ENCODE results near the gene TCERG1L. TPM values are rescaled to one million over a fixed set of nuclear protein-coding genes. Genes with fewer than 3 reads are reported as not detected.

TCERG1L gene
- polyA plus RNA-seq, 3 donors: 0.03 to 0.16 TPM; not detected in 1

- no peak overlapping the region for H3K27ac ChIP-seq (ENCODE audit: low read depth, low read length)
- 59 to 80% (median 72%) methylated on average over 11 of the region's 11 CpGs for WGBS, 3 donors
Observed at GRCh38 chr10:131318291-131318690, 6.8 kb upstream of the TCERG1L start.

GRCh38 chr10:131316321-131317075, 5.0 kb upstream of the TCERG1L start:
- WGBS, 3 donors: 77 to 84% (median 78%) methylated on average over 16 of the region's 16 CpGs
- no peak overlapping the region for H3K27ac ChIP-seq (ENCODE audit: low read depth, low read length)

- no peak overlapping the region for H3K27ac ChIP-seq (ENCODE audit: low read depth, low read length)
- 58 to 77% (median 64%) methylated on average over 9 of the region's 9 CpGs for WGBS, 3 donors
Observed at GRCh38 chr10:131315344-131315743, 3.8 kb upstream of the TCERG1L start.

GRCh38 chr10:131314799-131315198, 3.3 kb upstream of the TCERG1L start:
- 55 to 71% (median 66%) methylated on average over 10 of the region's 10 CpGs for WGBS, 3 donors
- H3K27ac ChIP-seq (ENCODE audit: low read depth, low read length): no peak overlapping the region

- 76 to 88% (median 81%) methylated on average over 3 of the region's 3 CpGs for WGBS, 3 donors
- no peak overlapping the region for H3K27ac ChIP-seq (ENCODE audit: low read depth, low read length)
Observed at GRCh38 chr10:131314148-131314547, 2.6 kb upstream of the TCERG1L start.

GRCh38 chr10:131313377-131313776, 1.9 kb upstream of the TCERG1L start:
- WGBS, 3 donors: 72 to 88% (median 73%) methylated on average over 6 of the region's 6 CpGs
- H3K27ac ChIP-seq (ENCODE audit: low read depth, low read length): no peak overlapping the region

- WGBS, 3 donors: 2 to 8% (median 5%) methylated on average over 27 to 32 of the region's 32 CpGs
- H3K27ac ChIP-seq (ENCODE audit: low read depth, low read length): no peak overlapping the region
Observed at GRCh38 chr10:131312478-131312836, 936 bp upstream of the TCERG1L start.

- WGBS, 3 donors: 0 to 3% (median 3%) methylated on average over 4 to 36 of the region's 36 CpGs
Observed at GRCh38 chr10:131311402-131311660, 190 bp downstream of the TCERG1L start.

GRCh38 chr10:131310551-131311401, 745 bp downstream of the TCERG1L start:
- no peak overlapping the region for H3K27ac ChIP-seq (ENCODE audit: low read depth, low read length)
- WGBS, 3 donors: 1 to 5% (median 5%) methylated on average over 68 to 75 of the region's 76 CpGs

More at GRCh38 chr10:131311402-131311660, 190 bp downstream of the TCERG1L start:
- no peak overlapping the region for H3K27ac ChIP-seq (ENCODE audit: low read depth, low read length)

GRCh38 chr10:131310142-131310541, 1.4 kb downstream of the TCERG1L start:
- WGBS, 3 donors: 9 to 15% (median 14%) methylated on average over 4 of the region's 4 CpGs
- H3K27ac ChIP-seq (ENCODE audit: low read depth, low read length): no peak overlapping the region

GRCh38 chr10:131300508-131300907, 11.0 kb downstream of the TCERG1L start:
- WGBS, 3 donors: 62 to 81% (median 71%) methylated on average over 3 of the region's 3 CpGs
- H3K27ac ChIP-seq (ENCODE audit: low read depth, low read length): no peak overlapping the region

GRCh38 chr10:131290781-131291180, 20.7 kb downstream of the TCERG1L start:
- no peak overlapping the region for H3K27ac ChIP-seq (ENCODE audit: low read depth, low read length)
- WGBS, 3 donors: 60 to 83% (median 68%) methylated on average over 7 of the region's 7 CpGs

- 87% methylated on average over 12 of the region's 12 CpGs for WGBS, 3 donors
- no peak overlapping the region for H3K27ac ChIP-seq (ENCODE audit: low read depth, low read length)
Observed at GRCh38 chr10:131288648-131289047, 22.9 kb downstream of the TCERG1L start.

- WGBS, 3 donors: 81 to 83% (median 82%) methylated on average over 9 of the region's 9 CpGs
- H3K27ac ChIP-seq (ENCODE audit: low read depth, low read length): no peak overlapping the region
Observed at GRCh38 chr10:131282961-131283360, 28.6 kb downstream of the TCERG1L start.

- WGBS, 3 donors: 7 to 27% (median 21%) methylated on average over 1 of the region's 1 CpG
- H3K27ac ChIP-seq (ENCODE audit: low read depth, low read length): no peak overlapping the region
Observed at GRCh38 chr10:131280101-131280500, 31.4 kb downstream of the TCERG1L start.

- no peak overlapping the region for H3K27ac ChIP-seq (ENCODE audit: low read depth, low read length)
- 74 to 87% (median 86%) methylated on average over 9 of the region's 9 CpGs for WGBS, 3 donors
Observed at GRCh38 chr10:131279516-131279915, 32.0 kb downstream of the TCERG1L start.

GRCh38 chr10:131277969-131278368, 33.6 kb downstream of the TCERG1L start:
- WGBS, 3 donors: 84 to 92% (median 91%) methylated on average over 12 of the region's 12 CpGs
- no peak overlapping the region for H3K27ac ChIP-seq (ENCODE audit: low read depth, low read length)

- 52 to 61% (median 60%) methylated on average over 12 of the region's 12 CpGs for WGBS, 3 donors
- H3K27ac ChIP-seq (ENCODE audit: low read depth, low read length): no peak overlapping the region
Observed at GRCh38 chr10:131277278-131277677, 34.2 kb downstream of the TCERG1L start.

GRCh38 chr10:131275691-131276090, 35.8 kb downstream of the TCERG1L start:
- H3K27ac ChIP-seq (ENCODE audit: low read depth, low read length): no peak overlapping the region
- WGBS, 3 donors: 82 to 90% (median 83%) methylated on average over 4 of the region's 4 CpGs

- no peak overlapping the region for H3K27ac ChIP-seq (ENCODE audit: low read depth, low read length)
- 72 to 84% (median 82%) methylated on average over 5 of the region's 5 CpGs for WGBS, 3 donors
Observed at GRCh38 chr10:131274883-131275282, 36.6 kb downstream of the TCERG1L start.

All from adipose tissue (tissue), 3 donors.